ENCODE data around the gene EPS8L2.

The EPS8L2 gene

DNA sequence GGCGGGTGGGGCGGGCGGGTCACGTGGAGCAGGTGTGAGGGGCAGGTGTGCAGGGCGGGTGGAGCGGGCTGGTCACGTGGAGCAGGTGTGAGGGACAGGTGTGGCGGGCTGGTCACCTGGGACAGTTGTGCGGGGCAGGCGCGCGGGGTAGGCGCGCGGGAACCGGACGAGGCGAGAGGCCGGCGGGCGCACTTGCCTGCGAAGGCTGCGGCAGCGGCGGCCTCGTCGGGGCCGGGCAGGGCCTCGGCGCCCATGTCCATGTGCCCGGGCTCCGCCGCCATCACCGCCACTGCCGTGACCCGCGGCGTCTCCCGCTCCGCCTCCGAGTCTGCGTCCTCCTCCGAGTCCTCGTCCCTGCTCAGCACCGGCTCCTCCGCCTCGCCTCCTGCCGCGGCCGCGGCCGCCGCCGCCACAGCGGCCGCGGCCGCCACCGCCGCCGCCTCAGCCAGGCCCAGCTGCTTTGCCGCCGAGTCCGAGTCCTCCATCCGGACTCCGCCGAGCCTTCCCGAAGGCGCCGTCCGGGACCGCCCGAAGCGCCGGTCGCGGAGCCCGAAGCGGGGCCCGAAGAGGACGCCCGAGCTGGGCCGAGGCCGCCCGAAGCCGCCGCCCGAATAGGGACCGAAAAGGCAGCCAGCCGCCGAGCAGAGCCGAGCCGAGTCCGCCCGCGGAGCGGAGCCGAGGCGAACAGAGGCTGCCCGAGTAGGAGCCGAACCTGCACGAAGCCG, 11.3 kb upstream of the EPS8L2 start, which contains the start of gene DEAF1:
DEAF1 (minus strand) TSS at position 660 of the 725 bp plus-strand sequence; CDS start at position 485, 175 bp downstream.
- Mint-ChIP-seq H3K27me3 (no peaks in the 10 kb centered on the region), H3K4me1 (ENCODE audit: low read depth) (peaks cover 56% of the 10 kb centered on the region), H3K36me3 (ENCODE audit: low read depth) (peaks cover 28% of the 10 kb centered on the region), H3K4me3 (peak within 1 kb of the TSS; percentile 88), H3K9me3 (no peaks in the 10 kb centered on the region), H3K27ac (peak within 1 kb of the TSS; percentile 99)
- DNase-seq, result peak; percentile 99

DNA sequence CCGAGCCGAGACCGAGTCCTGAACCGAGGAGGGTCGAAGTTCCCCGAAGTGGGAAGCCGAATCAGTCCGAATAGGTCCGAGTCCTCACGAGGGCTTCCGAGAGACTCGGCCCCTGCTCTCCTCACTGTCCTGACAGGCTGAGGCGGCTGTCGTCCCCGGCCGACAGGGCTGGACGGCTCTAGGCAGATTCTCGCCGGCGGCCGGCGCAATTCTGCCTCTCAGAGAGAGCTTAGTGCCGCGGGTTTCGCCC, 10.8 kb upstream of the EPS8L2 start:
- H3K4me1 Mint-ChIP-seq (ENCODE audit: low read depth), result peaks cover 56% of the 10 kb centered on the region
- DNase-seq, result no peak
- H3K27ac Mint-ChIP-seq, result peak overlapping the region; percentile 99
- no peaks in the 10 kb centered on the region for H3K9me3 Mint-ChIP-seq
- peaks cover 30% of the 10 kb centered on the region for H3K36me3 Mint-ChIP-seq (ENCODE audit: low read depth)
- H3K27me3 Mint-ChIP-seq, result no peaks in the 10 kb centered on the region
- peak overlapping the region; percentile 88 for H3K4me3 Mint-ChIP-seq

GRCh38 chr11:695538-696248, 10.3 kb upstream of the EPS8L2 start, which contains the start of gene TMEM80:
Gene TMEM80, plus strand, starts transcription at chr11:695816. Its CDS starts 12 bp downstream, at chr11:695828.
- peak within 1 kb of the TSS; percentile 99 for H3K27ac Mint-ChIP-seq
- no peaks in the 10 kb centered on the region for H3K27me3 Mint-ChIP-seq
- peaks cover 55% of the 10 kb centered on the region for H3K4me1 Mint-ChIP-seq (ENCODE audit: low read depth)
- H3K36me3 Mint-ChIP-seq (ENCODE audit: low read depth), result peaks cover 31% of the 10 kb centered on the region
- DNase-seq, result peak; percentile 98
- no peaks in the 10 kb centered on the region for H3K9me3 Mint-ChIP-seq
- peak within 1 kb of the TSS; percentile 88 for H3K4me3 Mint-ChIP-seq

GRCh38 chr11:696955-697491, 9.0 kb upstream of the EPS8L2 start:
- peak overlapping the region; percentile 99 for H3K27ac Mint-ChIP-seq
- no peak for DNase-seq
- no peaks in the 10 kb centered on the region for H3K27me3 Mint-ChIP-seq
- peaks cover 41% of the 10 kb centered on the region for H3K4me1 Mint-ChIP-seq (ENCODE audit: low read depth)
- H3K9me3 Mint-ChIP-seq, result no peaks in the 10 kb centered on the region
- H3K36me3 Mint-ChIP-seq (ENCODE audit: low read depth), result peaks cover 35% of the 10 kb centered on the region
- H3K4me3 Mint-ChIP-seq, result peak overlapping the region; percentile 88

GRCh38 chr11:697811-698311, 8.2 kb upstream of the EPS8L2 start:
- no peaks in the 10 kb centered on the region for H3K9me3 Mint-ChIP-seq
- no peaks in the 10 kb centered on the region for H3K27me3 Mint-ChIP-seq
- peak overlapping the region; percentile 1 for H3K4me3 Mint-ChIP-seq
- DNase-seq, result no peak
- H3K27ac Mint-ChIP-seq, result peak overlapping the region; percentile 59
- H3K36me3 Mint-ChIP-seq (ENCODE audit: low read depth), result peaks cover 32% of the 10 kb centered on the region
- H3K4me1 Mint-ChIP-seq (ENCODE audit: low read depth), result peaks cover 34% of the 10 kb centered on the region

GRCh38 chr11:698493-699115, 7.4 kb upstream of the EPS8L2 start:
- Mint-ChIP-seq H3K4me3 (no peak overlapping the region), H3K27ac (peak overlapping the region; percentile 59), H3K4me1 (ENCODE audit: low read depth) (peaks cover 27% of the 10 kb centered on the region), H3K36me3 (ENCODE audit: low read depth) (peaks cover 27% of the 10 kb centered on the region), H3K9me3 (no peaks in the 10 kb centered on the region), H3K27me3 (no peaks in the 10 kb centered on the region)
- no peak for DNase-seq

DNA sequence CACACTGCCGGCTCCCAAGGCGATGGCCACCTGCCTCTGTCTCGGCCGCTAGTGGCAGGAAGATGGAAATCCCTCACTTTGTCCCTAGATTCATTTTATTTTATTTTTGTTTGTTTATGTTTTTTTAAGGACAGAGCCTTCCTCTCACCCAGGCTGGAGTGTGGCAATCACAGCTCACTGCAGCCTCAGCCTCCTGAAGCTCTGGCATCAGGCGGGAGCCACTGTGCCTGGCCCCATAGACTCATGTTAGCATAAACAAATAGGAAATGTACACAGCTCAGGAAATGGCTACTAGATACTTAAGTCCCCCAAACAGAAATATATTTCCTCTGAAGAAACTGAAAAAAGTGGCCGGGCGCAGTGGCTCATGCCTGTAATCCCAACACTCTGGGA, 6.9 kb upstream of the EPS8L2 start:
- Mint-ChIP-seq H3K27me3 (no peaks in the 10 kb centered on the region), H3K9me3 (no peaks in the 10 kb centered on the region), H3K4me1 (ENCODE audit: low read depth) (peaks cover 24% of the 10 kb centered on the region), H3K27ac (no peak overlapping the region), H3K36me3 (ENCODE audit: low read depth) (peaks cover 26% of the 10 kb centered on the region), H3K4me3 (no peak overlapping the region)
- DNase-seq, result no peak

- DNase-seq, result no peak
- peaks cover 24% of the 10 kb centered on the region for H3K4me1 Mint-ChIP-seq (ENCODE audit: low read depth)
- H3K36me3 Mint-ChIP-seq (ENCODE audit: low read depth), result peaks cover 26% of the 10 kb centered on the region
- no peak overlapping the region for H3K4me3 Mint-ChIP-seq
- H3K27me3 Mint-ChIP-seq, result no peaks in the 10 kb centered on the region
- no peaks in the 10 kb centered on the region for H3K9me3 Mint-ChIP-seq
- H3K27ac Mint-ChIP-seq, result no peak overlapping the region
Observed at GRCh38 chr11:699753-700152, 6.3 kb upstream of the EPS8L2 start.

DNA sequence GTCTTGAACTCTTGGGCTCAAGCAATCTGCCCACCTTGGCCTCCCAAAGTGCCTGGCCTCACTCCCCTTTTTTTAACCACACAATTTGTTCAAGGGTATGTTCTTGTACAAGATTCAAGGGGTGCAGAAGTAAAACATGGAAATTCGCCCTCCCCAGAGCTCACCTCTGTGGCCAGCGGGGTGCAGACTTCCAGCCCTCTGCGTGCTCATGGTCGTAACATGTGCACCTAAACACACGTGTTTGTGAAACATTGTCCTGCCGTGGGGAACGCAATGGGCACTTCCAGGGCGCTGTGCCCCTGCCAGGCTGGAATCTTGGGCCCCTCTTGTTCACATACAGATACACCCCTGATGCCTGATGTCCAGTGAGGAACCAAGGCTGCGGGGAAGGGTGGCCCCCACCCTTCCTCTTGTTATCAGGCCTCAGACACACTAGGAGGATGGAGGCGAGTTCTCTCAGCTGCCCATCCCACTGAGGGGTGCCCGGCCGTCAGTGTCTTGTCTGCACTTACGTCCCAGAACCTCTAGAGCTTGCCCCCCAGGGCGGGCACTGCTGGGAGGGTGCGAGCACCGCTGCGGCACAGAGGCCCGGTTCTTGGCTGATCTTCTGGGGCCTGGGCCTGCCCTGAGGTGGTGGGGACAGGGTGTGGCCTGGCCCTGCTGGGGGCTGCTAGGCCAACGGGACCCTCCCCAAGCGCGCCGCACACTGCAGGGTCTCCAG, 4.1 kb upstream of the EPS8L2 start:
- Mint-ChIP-seq H3K9me3 (no peaks in the 10 kb centered on the region), H3K36me3 (ENCODE audit: low read depth) (peaks cover 22% of the 10 kb centered on the region), H3K27me3 (peaks cover 3% of the 10 kb centered on the region), H3K4me3 (no peak overlapping the region), H3K4me1 (ENCODE audit: low read depth) (peaks cover 20% of the 10 kb centered on the region), H3K27ac (no peak overlapping the region)
- no peak for DNase-seq

- no peaks in the 10 kb centered on the region for H3K9me3 Mint-ChIP-seq
- H3K27me3 Mint-ChIP-seq, result peaks cover 12% of the 10 kb centered on the region
- no peak for DNase-seq
- H3K27ac Mint-ChIP-seq, result no peak overlapping the region
- no peak overlapping the region for H3K4me3 Mint-ChIP-seq
- H3K36me3 Mint-ChIP-seq (ENCODE audit: low read depth), result peaks cover 22% of the 10 kb centered on the region
- H3K4me1 Mint-ChIP-seq (ENCODE audit: low read depth), result peaks cover 12% of the 10 kb centered on the region
Observed at GRCh38 chr11:702462-703461, 3.3 kb upstream of the EPS8L2 start.

DNA sequence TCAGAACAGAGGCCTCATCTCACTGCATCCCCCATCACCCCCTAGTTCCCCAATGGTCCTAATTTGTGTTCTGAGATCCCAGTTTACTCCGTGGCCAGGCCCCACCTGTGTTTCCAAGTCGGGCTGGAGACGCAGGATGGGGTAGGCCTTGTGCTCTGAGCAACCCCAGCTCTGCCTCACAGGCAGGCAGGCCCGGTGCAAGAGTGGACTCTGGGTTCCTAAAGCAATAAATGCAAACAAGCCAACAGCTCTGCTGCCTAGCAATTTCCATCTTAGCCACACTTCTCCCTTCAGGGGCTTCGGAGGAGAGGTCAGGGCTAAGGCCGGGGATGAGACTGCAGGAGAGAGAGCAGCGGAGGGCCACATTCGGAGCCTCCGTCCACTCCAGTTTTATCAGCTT, 2.5 kb upstream of the EPS8L2 start:
- Mint-ChIP-seq H3K27ac (no peak overlapping the region), H3K4me1 (ENCODE audit: low read depth) (peaks cover 4% of the 10 kb centered on the region), H3K36me3 (ENCODE audit: low read depth) (peaks cover 22% of the 10 kb centered on the region), H3K4me3 (no peak overlapping the region), H3K27me3 (peaks cover 17% of the 10 kb centered on the region), H3K9me3 (no peaks in the 10 kb centered on the region)
- no peak for DNase-seq

GRCh38 chr11:704228-704674, 1.8 kb upstream of the EPS8L2 start:
- Mint-ChIP-seq H3K27me3 (peaks cover 17% of the 10 kb centered on the region), H3K36me3 (ENCODE audit: low read depth) (peaks cover 20% of the 10 kb centered on the region), H3K27ac (no peak overlapping the region), H3K4me3 (no peak overlapping the region), H3K4me1 (ENCODE audit: low read depth) (peaks cover 4% of the 10 kb centered on the region), H3K9me3 (no peaks in the 10 kb centered on the region)
- no peak for DNase-seq

Data from activated T-cell treated with anti-CD3 and anti-CD28 coated beads, Interleukin-2, amount 50 U/mL, for 24 hours (primary cell).